NCI-H2171 treated with DMSO at 0.1 percent for 48 hours (cell line): ENCODE data around the gene USP17L21.
"Not testable (repeated sequence)": the region's sequence is repeated elsewhere in the genome, so short reads cannot be mapped to it uniquely, and the experiment has no call there.

ENCODE experiments used
- DNase-seq: peaks from one replicate; lab custom pipeline; 2025; lab: John Stamatoyannopoulos, UW

USP17L21 gene, protein sequence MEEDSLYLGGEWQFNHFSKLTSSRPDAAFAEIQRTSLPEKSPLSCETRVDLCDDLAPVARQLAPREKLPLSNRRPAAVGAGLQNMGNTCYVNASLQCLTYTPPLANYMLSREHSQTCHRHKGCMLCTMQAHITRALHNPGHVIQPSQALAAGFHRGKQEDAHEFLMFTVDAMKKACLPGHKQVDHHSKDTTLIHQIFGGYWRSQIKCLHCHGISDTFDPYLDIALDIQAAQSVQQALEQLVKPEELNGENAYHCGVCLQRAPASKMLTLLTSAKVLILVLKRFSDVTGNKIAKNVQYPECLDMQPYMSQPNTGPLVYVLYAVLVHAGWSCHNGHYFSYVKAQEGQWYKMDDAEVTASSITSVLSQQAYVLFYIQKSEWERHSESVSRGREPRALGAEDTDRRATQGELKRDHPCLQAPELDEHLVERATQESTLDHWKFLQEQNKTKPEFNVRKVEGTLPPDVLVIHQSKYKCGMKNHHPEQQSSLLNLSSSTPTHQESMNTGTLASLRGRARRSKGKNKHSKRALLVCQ

DNA sequence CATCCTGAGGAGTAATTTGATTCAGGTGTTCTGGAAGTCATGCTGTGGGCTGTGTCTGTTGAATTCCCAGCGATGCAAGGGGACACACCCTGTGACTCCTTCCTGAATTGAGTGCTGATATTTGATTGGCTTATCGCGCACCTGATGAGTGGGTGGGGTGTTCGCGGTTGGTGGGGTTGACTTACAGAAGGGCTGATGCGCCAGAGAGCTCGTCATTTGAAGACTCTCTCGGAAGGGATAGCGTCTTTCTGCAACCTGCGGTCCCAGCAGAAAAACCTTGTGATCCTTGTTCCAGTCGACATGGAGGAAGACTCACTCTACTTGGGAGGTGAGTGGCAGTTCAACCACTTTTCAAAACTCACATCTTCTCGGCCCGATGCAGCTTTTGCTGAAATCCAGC lies at the start of gene USP17L21:
USP17L21 (plus strand) TSS at position 301 of the 400 bp plus-strand sequence; CDS start at position 301, 0 bp downstream.
- not testable (repeated sequence) for DNase-seq

DNA sequence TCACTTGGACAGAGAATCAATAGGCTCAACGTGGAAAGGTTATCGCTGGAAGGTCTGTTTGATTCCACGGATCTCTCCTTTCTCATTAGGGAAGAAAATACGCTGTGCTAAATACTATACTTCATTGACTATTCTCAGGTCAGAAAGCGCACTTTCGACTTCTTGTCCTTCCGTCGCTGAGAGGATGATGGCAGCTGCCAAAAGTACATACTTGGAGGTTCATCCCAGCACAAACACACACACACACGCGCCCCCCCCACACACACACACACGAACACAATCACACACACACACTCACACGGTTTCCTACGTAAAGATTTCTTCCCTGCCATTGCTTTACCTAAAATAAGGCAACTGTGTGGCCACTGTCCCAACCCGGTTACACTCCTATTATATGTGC lies 48.0 kb upstream of the USP17L21 start:
- DNase-seq = not testable (repeated sequence)

DNA sequence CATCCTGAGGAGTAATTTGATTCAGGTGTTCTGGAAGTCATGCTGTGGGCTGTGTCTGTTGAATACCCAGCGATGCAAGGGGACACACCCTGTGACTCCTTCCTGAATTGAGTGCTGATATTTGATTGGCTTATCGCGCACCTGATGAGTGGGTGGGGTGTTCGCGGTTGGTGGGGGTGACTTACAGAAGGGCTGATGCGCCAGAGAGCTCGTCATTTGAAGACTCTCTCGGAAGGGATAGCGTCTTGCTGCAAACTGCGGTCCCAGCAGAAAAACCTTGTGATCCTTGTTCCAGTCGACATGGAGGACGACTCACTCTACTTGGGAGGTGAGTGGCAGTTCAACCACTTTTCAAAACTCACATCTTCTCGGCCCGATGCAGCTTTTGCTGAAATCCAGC lies 47.6 kb upstream of the USP17L21 start, which contains the start of gene USP17L11:
USP17L11 (plus strand) TSS at position 301 of the 400 bp plus-strand sequence; CDS start at position 301, 0 bp downstream.
- not testable (repeated sequence) for DNase-seq

DNA sequence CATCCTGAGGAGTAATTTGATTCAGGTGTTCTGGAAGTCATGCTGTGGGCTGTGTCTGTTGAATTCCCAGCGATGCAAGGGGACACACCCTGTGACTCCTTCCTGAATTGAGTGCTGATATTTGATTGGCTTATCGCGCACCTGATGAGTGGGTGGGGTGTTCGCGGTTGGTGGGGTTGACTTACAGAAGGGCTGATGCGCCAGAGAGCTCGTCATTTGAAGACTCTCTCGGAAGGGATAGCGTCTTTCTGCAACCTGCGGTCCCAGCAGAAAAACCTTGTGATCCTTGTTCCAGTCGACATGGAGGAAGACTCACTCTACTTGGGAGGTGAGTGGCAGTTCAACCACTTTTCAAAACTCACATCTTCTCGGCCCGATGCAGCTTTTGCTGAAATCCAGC lies 42.8 kb upstream of the USP17L21 start, which contains the start of gene USP17L12:
USP17L12 (plus strand) TSS at position 301 of the 400 bp plus-strand sequence; CDS start at position 301, 0 bp downstream.
- DNase-seq = not testable (repeated sequence)

DNA sequence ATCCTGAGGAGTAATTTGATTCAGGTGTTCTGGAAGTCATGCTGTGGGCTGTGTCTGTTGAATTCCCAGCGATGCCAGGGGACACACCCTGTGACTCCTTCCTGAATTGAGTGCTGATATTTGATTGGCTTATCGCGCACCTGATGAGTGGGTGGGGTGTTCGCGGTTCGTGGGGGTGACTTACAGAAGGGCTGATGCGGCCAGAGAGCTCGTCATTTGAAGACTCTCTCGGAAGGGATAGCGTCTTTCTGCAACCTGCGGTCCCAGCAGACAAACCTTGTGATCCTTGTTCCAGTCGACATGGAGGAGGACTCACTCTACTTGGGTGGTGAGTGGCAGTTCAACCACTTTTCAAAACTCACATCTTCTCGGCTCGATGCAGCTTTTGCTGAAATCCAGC lies 38.1 kb upstream of the USP17L21 start, which contains the start of gene USP17L13:
USP17L13 (plus strand) TSS at position 301 of the 400 bp plus-strand sequence; CDS start at position 301, 0 bp downstream.
- DNase-seq = not testable (repeated sequence)

- DNase-seq = not testable (repeated sequence)
Measured at GRCh38 chr4:9230249-9230648, 32.4 kb upstream of the USP17L21 start.

GRCh38 chr4:9234085-9234484 lies 28.6 kb upstream of the USP17L21 start, which contains the start of gene USP17L15:
Gene USP17L15, plus strand, starts transcription at chr4:9234385. Its CDS starts 0 bp downstream, at chr4:9234385.
- not testable (repeated sequence) for DNase-seq

GRCh38 chr4:9238461-9238860 lies 24.2 kb upstream of the USP17L21 start:
- not testable (repeated sequence) for DNase-seq

- not testable (repeated sequence) for DNase-seq
Measured at GRCh38 chr4:9243579-9243978, 19.1 kb upstream of the USP17L21 start, which contains the start of gene USP17L17. Gene USP17L17, plus strand, starts transcription at chr4:9243879. Its CDS starts 0 bp downstream, at chr4:9243879.

DNA sequence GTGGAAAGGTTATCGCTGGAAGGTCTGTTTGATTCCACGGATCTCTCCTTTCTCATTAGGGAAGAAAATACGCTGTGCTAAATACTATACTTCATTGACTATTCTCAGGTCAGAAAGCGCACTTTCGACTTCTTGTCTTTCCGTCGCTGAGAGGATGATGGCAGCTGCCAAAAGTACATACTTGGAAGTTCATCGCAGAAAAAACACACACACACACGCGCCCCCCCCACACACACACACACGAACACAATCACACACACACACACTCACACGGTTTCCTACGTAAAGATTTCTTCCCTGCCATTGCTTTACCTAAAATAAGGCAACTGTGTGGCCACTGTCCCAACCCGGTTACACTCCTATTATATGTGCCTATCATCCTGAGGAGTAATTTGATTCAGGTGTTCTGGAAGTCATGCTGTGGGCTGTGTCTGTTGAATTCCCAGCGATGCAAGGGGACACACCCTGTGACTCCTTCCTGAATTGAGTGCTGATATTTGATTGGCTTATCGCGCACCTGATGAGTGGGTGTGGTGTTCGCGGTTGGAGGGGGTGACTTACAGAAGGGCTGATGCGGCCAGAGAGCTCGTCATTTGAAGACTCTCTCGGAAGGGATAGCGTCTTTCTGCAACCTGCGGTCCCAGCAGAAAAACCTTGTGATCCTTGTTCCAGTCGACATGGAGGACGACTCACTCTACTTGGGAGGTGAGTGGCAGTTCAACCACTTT lies 14.6 kb upstream of the USP17L21 start, which contains the start of gene USP17L18:
USP17L18 (plus strand) TSS at position 678 of the 728 bp plus-strand sequence; CDS start at position 678, 0 bp downstream.
- DNase-seq = not testable (repeated sequence)

- DNase-seq = not testable (repeated sequence)
Measured at GRCh38 chr4:9253078-9253477, 9.6 kb upstream of the USP17L21 start, which contains the start of gene USP17L19. Gene USP17L19, plus strand, starts transcription at chr4:9253378. Its CDS starts 0 bp downstream, at chr4:9253378.

GRCh38 chr4:9257824-9258223 lies 4.8 kb upstream of the USP17L21 start, which contains the start of gene USP17L20:
Gene USP17L20, plus strand, starts transcription at chr4:9258124. Its CDS starts 0 bp downstream, at chr4:9258124.
- DNase-seq = not testable (repeated sequence)

DNA sequence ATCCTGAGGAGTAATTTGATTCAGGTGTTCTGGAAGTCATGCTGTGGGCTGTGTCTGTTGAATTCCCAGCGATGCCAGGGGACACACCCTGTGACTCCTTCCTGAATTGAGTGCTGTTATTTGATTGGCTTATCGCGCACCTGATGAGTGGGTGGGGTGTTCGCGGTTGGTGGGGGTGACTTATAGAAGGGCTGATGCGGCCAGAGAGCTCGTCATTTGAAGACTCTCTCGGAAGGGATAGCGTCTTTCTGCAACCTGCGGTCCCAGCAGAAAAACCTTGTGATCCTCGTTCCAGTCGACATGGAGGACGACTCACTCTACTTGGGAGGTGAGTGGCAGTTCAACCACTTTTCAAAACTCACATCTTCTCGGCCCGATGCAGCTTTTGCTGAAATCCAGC lies 4.6 kb downstream of the USP17L21 start, which contains the start of gene USP17L22:
USP17L22 (plus strand) TSS at position 301 of the 400 bp plus-strand sequence; CDS start at position 301, 0 bp downstream.
- DNase-seq = not testable (repeated sequence)

DNA sequence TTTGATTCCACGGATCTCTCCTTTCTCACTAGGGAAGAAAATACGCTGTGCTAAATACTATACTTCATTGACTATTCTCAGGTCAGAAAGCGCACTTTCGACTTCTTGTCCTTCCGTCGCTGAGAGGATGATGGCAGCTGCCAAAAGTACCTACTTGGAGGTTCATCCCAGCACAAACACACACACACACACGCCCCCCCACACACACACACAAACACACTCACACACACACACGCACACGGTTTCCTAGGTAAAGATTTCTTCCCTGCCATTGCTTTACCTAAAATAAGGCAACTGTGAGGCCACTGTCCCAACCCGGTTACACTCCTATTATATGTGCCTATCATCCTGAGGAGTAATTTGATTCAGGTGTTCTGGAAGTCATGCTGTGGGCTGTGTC lies 9.0 kb downstream of the USP17L21 start:
- DNase-seq = not testable (repeated sequence)
